K562 (cell line): ENCODE data around the gene FRMD4B. TPM values are rescaled to one million over a fixed set of nuclear protein-coding genes. Genes with fewer than 3 reads are reported as not detected.

Source experiments
- ATAC-seq: fragments of 200-7000 bp; cut with Tn5 transposase; 3 replicates; pipeline ENCODE4 v1.9.1; 2020; ENCODE audit warnings: moderate library complexity
- BruUV-seq: library from RNA; stranded (reverse); fragments of 400-500 nt; replicated peaks from 2 replicates; lab custom pipeline; 2021; lab: Mats Ljungman, UMichigan
- CTCF ChIA-PET: fragments of 300-600 bp; formaldehyde crosslinking; extraction: SDS; loops from one replicate; lab custom pipeline; 2021; ENCODE audit warnings: low intra/inter-chr PET ratio; lab: Yijun Ruan, JAX
- POLR2A ChIA-PET: fragments of 300-600, 350-650 bp; sonication (Branson Sonifier 250); formaldehyde crosslinking; extraction: SDS; loops from one replicate; lab custom pipeline; 2021; ENCODE audit warnings: antibody characterized with exemption, inconsistent platforms; lab: Yijun Ruan, JAX
- DNase-seq, 4 experiments: peaks; one replicate each; pipeline versions ENCODE4 v3.0.0 to v3.0.0-alpha.2; 2011 to 2018; ENCODE audit warnings: low spot score in 3 of 4, mixed read lengths in 3 of 4; ENCODE audit errors: extremely low read depth in 1 of 4
- FAIRE-seq: peaks from 2 replicates; lab custom pipeline; 2011; peaks lifted over from hg19 to GRCh38; lab: Jason Lieb, UNC
- H2AFZ ChIP-seq: 2 replicates; pipeline ENCODE4 v1.6.0; 2011; ENCODE audit warnings: low read depth, low read length, control low read depth, inconsistent platforms
- H3K27ac ChIP-seq: fragments of 200-600 bp; 3 replicates; pipeline ENCODE4 v1.8.0; 2011; ENCODE audit warnings: low read depth, mild to moderate bottlenecking, control low read depth, inconsistent platforms, low read length, moderate library complexity, mixed read lengths; ENCODE audit errors: extremely low read depth
- H3K27me3 ChIP-seq, 2 experiments: fragments of 300-600 bp in 1 of 2; 2 replicates in 1 of 2; 3 replicates in 1 of 2; pipeline versions ENCODE4 v1.6.0 to v1.8.0; 2011; ENCODE audit warnings: inconsistent platforms in 2 of 2, low read length in 2 of 2, mild to moderate bottlenecking in 1 of 2, mixed read lengths in 1 of 2, moderate library complexity in 1 of 2; ENCODE audit not compliant: control insufficient read depth in 2 of 2, insufficient read depth in 2 of 2
- H3K36me3 ChIP-seq: fragments of 300-600 bp; 3 replicates; pipeline ENCODE4 v1.8.0; 2011; ENCODE audit warnings: mild to moderate bottlenecking, low read length, inconsistent platforms; ENCODE audit not compliant: control insufficient read depth, insufficient read depth
- H3K4me1 ChIP-seq, 2 experiments: fragments of 200-600 bp in 1 of 2; replicated peaks in 1 of 2; 2 replicates in 1 of 2; 3 replicates in 1 of 2; pipeline versions ENCODE4 v1.5.1 to v1.8.0; 2011; ENCODE audit warnings: inconsistent platforms in 2 of 2, low read length in 2 of 2, mild to moderate bottlenecking in 1 of 2, mixed read lengths in 1 of 2, moderate library complexity in 1 of 2; ENCODE audit not compliant: control insufficient read depth in 2 of 2, insufficient read depth in 2 of 2
- H3K4me2 ChIP-seq: 2 replicates; pipeline ENCODE4 v1.6.1; 2011; ENCODE audit warnings: low read length, control low read depth, inconsistent platforms, mixed read lengths; ENCODE audit not compliant: insufficient read depth
- H3K4me3 ChIP-seq: fragments of 200-600 bp; sonication (generic), shearing (Covaris generic); 2 replicates; pipeline ENCODE4 v1.5.1; 2016; ENCODE audit warnings: control low read depth, inconsistent platforms
- H3K79me2 ChIP-seq: fragments of 200-600 bp; 3 replicates; pipeline ENCODE4 v1.8.0; 2011; ENCODE audit warnings: low read length, inconsistent platforms; ENCODE audit not compliant: control insufficient read depth, insufficient read depth
- H3K9ac ChIP-seq, 2 experiments: 2 replicates each; pipeline versions ENCODE4 v1.6.0 to v1.6.1; 2011; ENCODE audit warnings: low read depth in 2 of 2, low read length in 2 of 2, control low read depth in 1 of 2, inconsistent platforms in 1 of 2, mild to moderate bottlenecking in 1 of 2, mixed read lengths in 1 of 2; ENCODE audit not compliant: insufficient read depth in 1 of 2
- H3K9me1 ChIP-seq: one replicate; pipeline ENCODE4 v1.6.0; 2011; ENCODE audit warnings: inconsistent platforms, mild to moderate bottlenecking, low read length, moderate library complexity; ENCODE audit not compliant: control insufficient read depth, insufficient read depth
- H3K9me3 ChIP-seq: replicated peaks from 2 replicates; pipeline ENCODE4 v1.5.1; 2011; ENCODE audit warnings: low read depth, low read length, inconsistent platforms; ENCODE audit not compliant: control insufficient read depth, insufficient read depth
- H4K20me1 ChIP-seq: replicated peaks from 2 replicates; pipeline ENCODE4 v1.6.1; 2011; ENCODE audit warnings: low read length, inconsistent platforms, mixed read lengths; ENCODE audit not compliant: control insufficient read depth, insufficient read depth
- FOXA1 ChIP-seq: fragments of 450-650 bp; IDR thresholded peaks from 2 replicates; pipeline ENCODE4 v1.6.1; 2016; ENCODE audit warnings: mild to moderate bottlenecking, borderline replicate concordance
- RBM22 ChIP-seq: fragments of 200-400 bp; formaldehyde crosslinking; IDR thresholded peaks from 2 replicates; pipeline ENCODE4 v1.6.1; 2018; ENCODE audit warnings: low read length, low read depth; ENCODE audit not compliant: poor library complexity, severe bottlenecking
- YY1 ChIP-seq, 3 experiments: IDR thresholded peaks; 2 replicates each; pipeline ENCODE4 v1.6.1; 2011; ENCODE audit warnings: low read length in 2 of 3, mild to moderate bottlenecking in 2 of 3, moderate library complexity in 2 of 3, borderline replicate concordance in 1 of 3, control low read depth in 1 of 3, low read depth in 1 of 3; ENCODE audit not compliant: insufficient read depth in 3 of 3, insufficient replicate concordance in 2 of 3, control insufficient read depth in 1 of 3, insufficient read length in 1 of 3; ENCODE audit errors: extremely low read depth in 1 of 3
- WGBS: fragments of 100-300 bp; shearing (Covaris generic); methylation state at CpG from one replicate; pipeline ENCODE4 v1.1.6; 2016; ENCODE audit warnings: low coverage, mixed read lengths; ENCODE audit not compliant: insufficient coverage; ENCODE audit errors: missing lambda C conversion rate; 5-methylcytosine and 5-hydroxymethylcytosine counted together
- in situ Hi-C: fragments of 300-500 bp; cut with MboI; formaldehyde crosslinking; loops from 4 replicates; pipeline ENCODE4 v1.15.0; 2018; ENCODE audit warnings: inconsistent platforms, mixed read lengths
- intact Hi-C: fragments of 100-400 bp; cut with micrococcal nuclease; formaldehyde crosslinking; loops from 2 replicates; pipeline ENCODE4 v1.14.2; 2022
- polyA plus RNA-seq, 8 experiments: library from polyadenylated mRNA; depleted of rRNA in 4 of 8; stranded (reverse) in 5 of 8; unstranded in 3 of 8; fragments of >200 nt; fragmentation: Nextera tagmentation in 2 of 8; fragmentation: Illumina TruSeq in 1 of 8; extraction: Ambion mirVana in 2 of 8; extraction: Trizol in 1 of 8; gene quantifications; 2 replicates each; pipeline versions ENCODE4 v1.2.1 to v1.2.3, GENCODE V29; 2011 to 2014; ENCODE audit warnings: inconsistent platforms in 1 of 8, missing spikeins in 1 of 8
- total RNA-seq, 7 experiments: library from RNA; depleted of rRNA in 6 of 7; stranded (reverse); fragments of >200 nt in 6 of 7; fragmentation: Illumina TruSeq in 2 of 7; extraction: Trizol in 2 of 7; gene quantifications; 2 replicates each; pipeline versions ENCODE4 v1.2.1 to v1.2.3, GENCODE V29; 2011 to 2021; ENCODE audit warnings: low replicate concordance in 1 of 7

The FRMD4B gene
- total and polyA plus RNA-seq, 9 of the 15 experiments (the other 6 are each of a cell fraction or from before 2014, with no cell fraction given), result 0.03 to 0.09 (median 0.04) TPM; not detected in 3

DNA sequence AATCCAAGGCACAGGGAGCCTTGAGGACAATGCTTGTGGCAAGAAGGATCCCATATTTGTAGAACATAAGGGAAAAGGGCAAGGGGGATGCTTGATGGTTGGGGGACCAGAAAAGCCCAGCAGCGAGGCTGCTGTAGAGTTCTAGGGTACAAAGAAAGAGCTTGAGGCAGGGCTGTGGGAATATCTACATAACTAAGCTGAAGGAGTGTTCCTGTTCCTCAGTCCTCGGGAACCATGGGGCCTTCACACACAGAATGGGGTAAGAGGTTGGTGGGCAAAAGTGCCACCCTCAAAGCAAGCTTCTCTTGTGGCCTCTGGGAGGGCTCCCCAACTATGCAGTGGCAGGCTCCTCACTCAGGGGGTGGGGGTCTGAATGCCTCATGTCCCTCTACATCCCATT, 6.5 kb upstream of the FRMD4B start:
- FAIRE-seq (no peak), DNase-seq (no peak)
- CTCF ChIA-PET, result no interaction called here
- Histone ChIP-seq H3K9me1 (no peaks in the 10 kb centered on the region), H2AFZ (no peak overlapping the region), H4K20me1 (no peaks in the 10 kb centered on the region), H3K36me3 (no peaks in the 10 kb centered on the region)
- in situ Hi-C loops, result no loop called here
- no peak for TF ChIP-seq RBM22
- TF ChIP-seq, all 486 proteins: peak for 0
- POLR2A ChIA-PET, result no interaction called here
- Histone ChIP-seq H3K9me3 (no peaks in the 10 kb centered on the region), H3K79me2 (no peaks in the 10 kb centered on the region), H3K4me3 (no peak overlapping the region), H3K4me2 (no peak overlapping the region), H3K4me1 (no peaks in the 10 kb centered on the region), H3K9ac (no peak overlapping the region), H3K27ac (no peak overlapping the region), H3K27me3 (peaks cover 0 to 10% of the 10 kb centered on the region in 2 experiments; a peak in 2 of 5 replicates)
- intact Hi-C loops, result no loop called here
- WGBS, result 0% methylated on average over 2 of the region's 2 CpGs
- BruUV-seq, result no TSS peak
- no peak for ATAC-seq

DNA sequence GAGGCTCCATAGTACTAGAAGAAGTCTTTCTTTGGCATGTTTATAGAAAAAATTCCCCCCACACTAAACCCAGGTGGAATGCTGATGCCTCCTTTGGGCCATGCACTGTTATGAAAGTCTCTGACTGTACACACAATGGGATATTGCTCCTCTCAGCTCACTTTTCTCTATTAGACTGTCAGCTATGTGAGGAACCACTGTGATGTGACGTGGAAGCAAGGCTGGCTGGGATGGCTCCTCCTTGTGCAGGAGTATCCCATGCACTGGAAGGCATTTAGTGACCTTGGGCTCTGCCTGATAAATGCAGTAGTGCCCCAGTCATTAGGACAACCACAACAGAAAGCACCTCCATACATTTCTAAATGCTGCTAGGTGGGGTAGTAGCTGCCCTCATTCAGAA, 5.7 kb upstream of the FRMD4B start:
- Histone ChIP-seq H3K4me1 (no peaks in the 10 kb centered on the region), H3K9me3 (no peaks in the 10 kb centered on the region), H3K36me3 (no peaks in the 10 kb centered on the region), H3K27ac (no peak overlapping the region), H3K4me3 (no peak overlapping the region), H3K9ac (no peak overlapping the region), H4K20me1 (no peaks in the 10 kb centered on the region), H2AFZ (no peak overlapping the region), H3K9me1 (no peaks in the 10 kb centered on the region), H3K27me3 (peaks cover 0 to 11% of the 10 kb centered on the region in 2 experiments; a peak in 2 of 5 replicates), H3K79me2 (no peaks in the 10 kb centered on the region), H3K4me2 (no peak overlapping the region)
- ChIA-PET CTCF (no interaction called here), POLR2A (interaction anchor here (0.6 kb wide), 1 partner anchor 278 kb away, joined by 3 read pairs; no protein-coding TSS in a partner anchor)
- WGBS, result 0% methylated on average over 1 of the region's 1 CpG
- no peak for ATAC-seq
- DNase-seq, result no peak
- in situ Hi-C loops, result no loop called here
- intact Hi-C loops, result no loop called here
- BruUV-seq, result no TSS peak
- TF ChIP-seq FOXA1, result no peak
- no peak for TF ChIP-seq YY1 (IDR thresholded peaks at IDR 0.05; ENCODE audit: borderline replicate concordance in 1 of 3, control insufficient read depth in 1 of 3, extremely low read depth in 1 of 3, insufficient read depth in 3 of 3, insufficient read length in 1 of 3, insufficient replicate concordance in 2 of 3, low read depth in 1 of 3, low read length in 2 of 3)
- no peak for FAIRE-seq
